Measurements from ENCODE around the gene TMPRSS6.

DNA sequence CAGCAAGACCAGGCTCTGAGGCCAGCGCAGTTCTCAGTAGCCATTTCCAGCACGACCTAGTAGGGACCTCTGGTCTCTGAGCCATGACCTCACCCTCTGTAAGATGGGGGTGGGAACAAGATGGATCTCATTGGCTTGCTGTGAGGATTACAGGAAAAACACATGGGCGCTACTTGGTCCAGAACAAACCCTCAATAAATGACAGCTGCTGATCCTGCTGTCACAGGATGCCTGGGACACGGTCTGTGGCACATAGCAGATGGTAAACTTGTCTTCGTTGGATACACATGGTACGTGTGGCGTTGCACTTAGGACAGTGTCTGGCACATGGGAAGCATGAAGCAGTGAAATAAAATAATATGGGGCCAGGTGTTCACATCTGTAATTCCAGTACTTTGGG, 62.5 kb downstream of the TMPRSS6 start:
- TF ChIP-seq, protein P1, sequence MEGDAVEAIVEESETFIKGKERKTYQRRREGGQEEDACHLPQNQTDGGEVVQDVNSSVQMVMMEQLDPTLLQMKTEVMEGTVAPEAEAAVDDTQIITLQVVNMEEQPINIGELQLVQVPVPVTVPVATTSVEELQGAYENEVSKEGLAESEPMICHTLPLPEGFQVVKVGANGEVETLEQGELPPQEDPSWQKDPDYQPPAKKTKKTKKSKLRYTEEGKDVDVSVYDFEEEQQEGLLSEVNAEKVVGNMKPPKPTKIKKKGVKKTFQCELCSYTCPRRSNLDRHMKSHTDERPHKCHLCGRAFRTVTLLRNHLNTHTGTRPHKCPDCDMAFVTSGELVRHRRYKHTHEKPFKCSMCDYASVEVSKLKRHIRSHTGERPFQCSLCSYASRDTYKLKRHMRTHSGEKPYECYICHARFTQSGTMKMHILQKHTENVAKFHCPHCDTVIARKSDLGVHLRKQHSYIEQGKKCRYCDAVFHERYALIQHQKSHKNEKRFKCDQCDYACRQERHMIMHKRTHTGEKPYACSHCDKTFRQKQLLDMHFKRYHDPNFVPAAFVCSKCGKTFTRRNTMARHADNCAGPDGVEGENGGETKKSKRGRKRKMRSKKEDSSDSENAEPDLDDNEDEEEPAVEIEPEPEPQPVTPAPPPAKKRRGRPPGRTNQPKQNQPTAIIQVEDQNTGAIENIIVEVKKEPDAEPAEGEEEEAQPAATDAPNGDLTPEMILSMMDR (IDR thresholded peaks at IDR 0.05): no peak
- TF ChIP-seq POLR2A (IDR thresholded peaks at IDR 0.05): no peak

Data from adrenal gland (tissue), 5 donors.